Activated CD8-positive, alpha-beta T cell treated with anti-CD3 and anti-CD28 coated beads, Interleukin-2, amount 10 ng/mL, durations not matched to agents 7 days and 5 days (primary cell): Measurements from ENCODE around the gene SLC9A9. TPM values are rescaled to one million over a fixed set of nuclear protein-coding genes. Genes with fewer than 3 reads are reported as not detected.

Experiments used
- ATAC-seq: fragments of 150-1000 bp; cut with Tn5 transposase; one replicate; pipeline ENCODE4 v1.10.0; 2021; ENCODE audit warnings: moderate library complexity
- CTCF ChIA-PET: fragments of 350-600 bp; sonication (Branson Sonifier 250); formaldehyde crosslinking; loops from one replicate; lab custom pipeline; 2021; ENCODE audit warnings: antibody characterized with exemption; lab: Charles Lee
- POLR2A ChIA-PET: fragments of 350-600 bp; sonication (Branson Sonifier 250); formaldehyde crosslinking; loops from one replicate; lab custom pipeline; 2021; ENCODE audit warnings: antibody characterized with exemption; lab: Charles Lee
- DNase-seq: peaks from one replicate; pipeline ENCODE4 v3.0.0-alpha.2; 2020
- H3K27ac Mint-ChIP-seq: one replicate; pipeline ENCODE4 v1.8.0; 2021; ENCODE audit warnings: mild to moderate bottlenecking, mixed read lengths
- H3K27me3 Mint-ChIP-seq: one replicate; pipeline ENCODE4 v1.8.0; 2021; ENCODE audit warnings: low read depth, mixed read lengths
- H3K36me3 Mint-ChIP-seq: one replicate; pipeline ENCODE4 v1.8.0; 2021; ENCODE audit warnings: low read depth, mixed read lengths
- H3K4me1 Mint-ChIP-seq: one replicate; pipeline ENCODE4 v1.8.0; 2021; ENCODE audit warnings: low read depth, mixed read lengths
- H3K4me3 Mint-ChIP-seq: one replicate; pipeline ENCODE4 v1.8.0; 2021; ENCODE audit warnings: mild to moderate bottlenecking, mixed read lengths
- H3K9me3 Mint-ChIP-seq: one replicate; pipeline ENCODE4 v1.8.0; 2022; ENCODE audit warnings: mixed read lengths; ENCODE audit not compliant: insufficient read depth
- total RNA-seq, 2 experiments: library from RNA; stranded (reverse); gene quantifications; one replicate each; pipeline ENCODE4 v1.2.3, GENCODE V29; 2021

The SLC9A9 gene
- total RNA-seq, 2 experiments from 2014 or later = 6.6 to 7.4 TPM

- peaks cover 4% of the 10 kb centered on the region for H3K9me3 Mint-ChIP-seq
- H3K27me3 Mint-ChIP-seq = no peaks in the 10 kb centered on the region
- ChIA-PET POLR2A (no interaction called here), CTCF (no interaction called here)
- no peak overlapping the region for H3K4me3 Mint-ChIP-seq
- ATAC-seq (no peak), DNase-seq (no peak)
- H3K36me3 Mint-ChIP-seq = no peaks in the 10 kb centered on the region
- H3K27ac Mint-ChIP-seq = no peak overlapping the region
- H3K4me1 Mint-ChIP-seq = no peaks in the 10 kb centered on the region
Measured at GRCh38 chr3:143387425-143387824, 460.8 kb downstream of the SLC9A9 start.

- H3K27me3 Mint-ChIP-seq = no peaks in the 10 kb centered on the region
- POLR2A ChIA-PET = no interaction called here
Measured at GRCh38 chr3:143384076-143384475, 464.2 kb downstream of the SLC9A9 start.

GRCh38 chr3:143383421-143383820, 464.8 kb downstream of the SLC9A9 start:
- H3K27me3 Mint-ChIP-seq = no peaks in the 10 kb centered on the region
- ChIA-PET CTCF (interaction anchor here (0.6 kb wide), 1 partner anchor 275 kb away, joined by 3 read pairs; no protein-coding TSS in a partner anchor), POLR2A (no interaction called here)
- DNase-seq (no peak), ATAC-seq (no peak)
- no peak overlapping the region for H3K4me3 Mint-ChIP-seq
- no peaks in the 10 kb centered on the region for H3K4me1 Mint-ChIP-seq
- peaks cover 2% of the 10 kb centered on the region for H3K36me3 Mint-ChIP-seq
- H3K27ac Mint-ChIP-seq = no peak overlapping the region
- H3K9me3 Mint-ChIP-seq = no peaks in the 10 kb centered on the region

More at GRCh38 chr3:143384076-143384475, 464.2 kb downstream of the SLC9A9 start:
- peaks cover 2% of the 10 kb centered on the region for H3K36me3 Mint-ChIP-seq
- H3K4me3 Mint-ChIP-seq = no peak overlapping the region
- ATAC-seq = no peak
- no peak for DNase-seq
- CTCF ChIA-PET = no interaction called here
- no peaks in the 10 kb centered on the region for H3K9me3 Mint-ChIP-seq
- H3K27ac Mint-ChIP-seq = no peak overlapping the region
- no peaks in the 10 kb centered on the region for H3K4me1 Mint-ChIP-seq

- CTCF ChIA-PET = interaction anchor here (0.6 kb wide), 1 partner anchor 274 kb away, joined by 3 read pairs; no protein-coding TSS in a partner anchor
- Mint-ChIP-seq H3K4me1 (no peaks in the 10 kb centered on the region), H3K36me3 (peaks cover 2% of the 10 kb centered on the region), H3K4me3 (no peak overlapping the region), H3K9me3 (no peaks in the 10 kb centered on the region), H3K27me3 (no peaks in the 10 kb centered on the region), H3K27ac (no peak overlapping the region)
- DNase-seq (no peak), ATAC-seq (no peak)
- POLR2A ChIA-PET = no interaction called here
Measured at GRCh38 chr3:143382816-143383215, 465.5 kb downstream of the SLC9A9 start.

GRCh38 chr3:143380449-143380848, 467.8 kb downstream of the SLC9A9 start:
- Mint-ChIP-seq H3K27ac (no peak overlapping the region), H3K9me3 (no peaks in the 10 kb centered on the region), H3K4me3 (no peak overlapping the region), H3K27me3 (no peaks in the 10 kb centered on the region), H3K4me1 (no peaks in the 10 kb centered on the region), H3K36me3 (peaks cover 2% of the 10 kb centered on the region)
- no peak for DNase-seq
- POLR2A ChIA-PET = no interaction called here
- ATAC-seq = no peak
- CTCF ChIA-PET = no interaction called here

- no peaks in the 10 kb centered on the region for H3K27me3 Mint-ChIP-seq
- DNase-seq (no peak), ATAC-seq (no peak)
- H3K4me1 Mint-ChIP-seq = no peaks in the 10 kb centered on the region
- H3K36me3 Mint-ChIP-seq = no peaks in the 10 kb centered on the region
- CTCF ChIA-PET = interaction anchor here (1.4 kb wide), 1 partner anchor 13 kb away, joined by 3 read pairs; no protein-coding TSS in a partner anchor
- H3K9me3 Mint-ChIP-seq = no peaks in the 10 kb centered on the region
- H3K4me3 Mint-ChIP-seq = no peak overlapping the region
- POLR2A ChIA-PET = no interaction called here
- H3K27ac Mint-ChIP-seq = no peak overlapping the region
Measured at GRCh38 chr3:143375698-143376097, 472.6 kb downstream of the SLC9A9 start.

GRCh38 chr3:143367171-143367570, 481.1 kb downstream of the SLC9A9 start:
- H3K4me1 Mint-ChIP-seq = peaks cover 18% of the 10 kb centered on the region
- POLR2A ChIA-PET = no interaction called here
- ATAC-seq = no peak

GRCh38 chr3:143366672-143367071, 481.6 kb downstream of the SLC9A9 start:
- no peak overlapping the region for H3K27ac Mint-ChIP-seq
- no peak overlapping the region for H3K4me3 Mint-ChIP-seq
- ChIA-PET POLR2A (no interaction called here), CTCF (no interaction called here)
- ATAC-seq (no peak), DNase-seq (no peak)
- no peaks in the 10 kb centered on the region for H3K27me3 Mint-ChIP-seq
- H3K36me3 Mint-ChIP-seq = no peaks in the 10 kb centered on the region
- H3K9me3 Mint-ChIP-seq = no peaks in the 10 kb centered on the region
- H3K4me1 Mint-ChIP-seq = peaks cover 23% of the 10 kb centered on the region

More at GRCh38 chr3:143367171-143367570, 481.1 kb downstream of the SLC9A9 start:
- H3K27me3 Mint-ChIP-seq = no peaks in the 10 kb centered on the region
- H3K4me3 Mint-ChIP-seq = no peak overlapping the region
- CTCF ChIA-PET = interaction anchor here (0.6 kb wide), 1 partner anchor 163 kb away, joined by 3 read pairs; no protein-coding TSS in a partner anchor
- H3K36me3 Mint-ChIP-seq = no peaks in the 10 kb centered on the region
- no peak for DNase-seq
- H3K27ac Mint-ChIP-seq = no peak overlapping the region
- no peaks in the 10 kb centered on the region for H3K9me3 Mint-ChIP-seq

GRCh38 chr3:143363949-143364348, 484.3 kb downstream of the SLC9A9 start:
- peaks cover 24% of the 10 kb centered on the region for H3K4me1 Mint-ChIP-seq
- POLR2A ChIA-PET = no interaction called here
- H3K27ac Mint-ChIP-seq = no peak overlapping the region
- CTCF ChIA-PET = interaction anchor here (1.2 to 2.1 kb wide), 5 partner anchors 14 to 310 kb away, joined by 3 to 11 read pairs (median 3); no protein-coding TSS in a partner anchor
- DNase-seq (no peak), ATAC-seq (no peak)
- no peaks in the 10 kb centered on the region for H3K36me3 Mint-ChIP-seq
- no peaks in the 10 kb centered on the region for H3K27me3 Mint-ChIP-seq
- no peaks in the 10 kb centered on the region for H3K9me3 Mint-ChIP-seq
- no peak overlapping the region for H3K4me3 Mint-ChIP-seq

GRCh38 chr3:143363276-143363675, 485.0 kb downstream of the SLC9A9 start:
- Mint-ChIP-seq H3K27me3 (no peaks in the 10 kb centered on the region), H3K4me3 (no peak overlapping the region), H3K27ac (no peak overlapping the region), H3K36me3 (no peaks in the 10 kb centered on the region), H3K4me1 (peaks cover 24% of the 10 kb centered on the region), H3K9me3 (no peaks in the 10 kb centered on the region)
- ChIA-PET POLR2A (interaction anchor here (0.8 kb wide), 1 partner anchor 609 kb away, joined by 3 read pairs; no protein-coding TSS in a partner anchor), CTCF (interaction anchor here (0.6 to 2.1 kb wide), 14 partner anchors 12 to 311 kb away, joined by 3 to 11 read pairs (median 3); no protein-coding TSS in a partner anchor)
- ATAC-seq = peak; percentile 58
- DNase-seq = no peak

- Mint-ChIP-seq H3K36me3 (no peaks in the 10 kb centered on the region), H3K4me1 (peaks cover 24% of the 10 kb centered on the region), H3K27ac (no peak overlapping the region), H3K27me3 (no peaks in the 10 kb centered on the region), H3K4me3 (peak overlapping the region; percentile 24), H3K9me3 (no peaks in the 10 kb centered on the region)
- ChIA-PET CTCF (interaction anchor here (0.9 to 2.1 kb wide), 13 partner anchors 13 to 312 kb away, joined by 3 to 11 read pairs (median 3); no protein-coding TSS in a partner anchor), POLR2A (interaction anchor here (0.6 to 0.8 kb wide), 3 partner anchors 199 to 610 kb away, joined by 3 read pairs; no protein-coding TSS in a partner anchor)
- ATAC-seq = peak; percentile 23
- DNase-seq = no peak
Measured at GRCh38 chr3:143362115-143362991, 485.9 kb downstream of the SLC9A9 start.

- no peaks in the 10 kb centered on the region for H3K27me3 Mint-ChIP-seq
- peaks cover 24% of the 10 kb centered on the region for H3K4me1 Mint-ChIP-seq
- H3K4me3 Mint-ChIP-seq = no peak overlapping the region
- H3K27ac Mint-ChIP-seq = no peak overlapping the region
- no peaks in the 10 kb centered on the region for H3K36me3 Mint-ChIP-seq
- ChIA-PET POLR2A (no interaction called here), CTCF (interaction anchor here (1.0 to 1.9 kb wide), 2 partner anchors 23 to 237 kb away, joined by 4 to 5 read pairs; no protein-coding TSS in a partner anchor)
- ATAC-seq (no peak), DNase-seq (no peak)
- no peaks in the 10 kb centered on the region for H3K9me3 Mint-ChIP-seq
Measured at GRCh38 chr3:143361589-143361988, 486.7 kb downstream of the SLC9A9 start.
